OCI-LY3 (cell line): ENCODE results near the gene MPIG6B.

Experiments
- H2AFZ ChIP-seq: fragments of 200-600, 300-600 bp; shearing (Covaris generic); 2 replicates; pipeline ENCODE4 v1.6.0; 2014; ENCODE audit warnings: antibody characterized with exemption, low read depth, low read length
- H3K27ac ChIP-seq: fragments of 200-600, 300-600 bp; sonication (generic); 2 replicates; pipeline ENCODE4 v1.5.1; 2014; ENCODE audit warnings: mild to moderate bottlenecking, low read length, moderate library complexity, mixed read lengths
- H3K27me3 ChIP-seq: fragments of 200-600, 300-600 bp; sonication (generic); 2 replicates; pipeline ENCODE4 v1.6.1; 2014; ENCODE audit warnings: low read depth, low read length, mixed read lengths
- H3K36me3 ChIP-seq: fragments of 200-600, 300-600 bp; sonication (generic); replicated peaks from 2 replicates; pipeline ENCODE3; 2014; ENCODE audit warnings: low read depth, low read length, mixed read lengths
- H3K4me1 ChIP-seq: fragments of 300-600, 200-600 bp; sonication (generic); 2 replicates; pipeline ENCODE4 v1.6.1; 2014; ENCODE audit warnings: low read length, mixed read lengths
- H3K4me2 ChIP-seq: fragments of 200-600, 300-600 bp; sonication (generic); 2 replicates; pipeline ENCODE4 v1.6.1; 2014; ENCODE audit warnings: low read length, mixed read lengths
- H3K4me3 ChIP-seq: fragments of 300-600, 200-600 bp; sonication (generic); 2 replicates; pipeline ENCODE4 v1.5.1; 2014; ENCODE audit warnings: antibody characterized with exemption, mild to moderate bottlenecking, low read length, moderate library complexity
- H3K79me2 ChIP-seq: fragments of 300-600, 200-600 bp; shearing (Covaris generic); 2 replicates; pipeline ENCODE4 v1.6.1; 2014; ENCODE audit warnings: mild to moderate bottlenecking, low read length, mixed read lengths
- H3K9ac ChIP-seq: fragments of 300-600, 200-600 bp; shearing (Covaris generic); 2 replicates; pipeline ENCODE4 v1.6.0; 2014; ENCODE audit warnings: mild to moderate bottlenecking, low read length, moderate library complexity
- H3K9me3 ChIP-seq: fragments of 200-600, 300-600 bp; shearing (Covaris generic); 2 replicates; pipeline ENCODE4 v1.6.1; 2014; ENCODE audit warnings: low read length, mixed read lengths; ENCODE audit not compliant: insufficient read depth
- H4K20me1 ChIP-seq: fragments of 200-600, 300-600 bp; sonication (generic); 2 replicates; pipeline ENCODE4 v1.6.1; 2016; ENCODE audit warnings: low read length, mixed read lengths; ENCODE audit not compliant: insufficient read depth
- EZH2phosphoT487 ChIP-seq: fragments of 200-600 bp; shearing (Covaris generic); IDR thresholded peaks from 2 replicates; pipeline ENCODE4 v1.6.1; 2018; ENCODE audit warnings: antibody characterized with exemption, mixed run types, low read depth
- TF ChIP-seq, protein P1 (sequence below): fragments of 200-600, 300-600 bp; sonication (generic); IDR thresholded peaks from 2 replicates; pipeline ENCODE4 v1.5.1; 2014; ENCODE audit warnings: antibody characterized with exemption, low read length, low read depth

The MPIG6B gene

DNA sequence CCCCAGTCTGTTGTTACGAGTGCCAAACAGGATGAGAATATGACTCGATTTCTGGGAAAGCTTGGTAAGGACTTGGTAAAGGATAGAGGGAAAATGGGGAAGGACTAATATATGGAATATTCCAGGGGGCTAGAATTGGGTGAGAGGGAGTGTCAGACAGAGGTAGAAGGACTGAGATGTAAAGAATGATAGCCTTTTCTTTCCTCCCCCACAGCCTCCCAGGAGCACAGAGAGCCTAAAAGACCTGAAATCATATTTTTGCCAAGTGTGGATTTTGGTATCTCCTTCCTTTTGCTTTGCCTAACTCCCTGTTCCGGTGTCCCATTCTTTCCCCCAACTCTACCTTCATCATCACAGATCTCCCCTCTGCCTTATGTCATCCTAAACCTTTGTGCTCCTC lies 19.7 kb downstream of the MPIG6B start:
- H3K4me1 ChIP-seq = peaks cover 17% of the 10 kb centered on the region
- H3K79me2 ChIP-seq = peaks cover 15% of the 10 kb centered on the region
- H2AFZ ChIP-seq = no peak overlapping the region
- no peak overlapping the region for H3K9ac ChIP-seq
- no peak overlapping the region for H3K27ac ChIP-seq
- H4K20me1 ChIP-seq = no peaks in the 10 kb centered on the region
- H3K4me2 ChIP-seq = no peak overlapping the region
- TF ChIP-seq, protein P1, sequence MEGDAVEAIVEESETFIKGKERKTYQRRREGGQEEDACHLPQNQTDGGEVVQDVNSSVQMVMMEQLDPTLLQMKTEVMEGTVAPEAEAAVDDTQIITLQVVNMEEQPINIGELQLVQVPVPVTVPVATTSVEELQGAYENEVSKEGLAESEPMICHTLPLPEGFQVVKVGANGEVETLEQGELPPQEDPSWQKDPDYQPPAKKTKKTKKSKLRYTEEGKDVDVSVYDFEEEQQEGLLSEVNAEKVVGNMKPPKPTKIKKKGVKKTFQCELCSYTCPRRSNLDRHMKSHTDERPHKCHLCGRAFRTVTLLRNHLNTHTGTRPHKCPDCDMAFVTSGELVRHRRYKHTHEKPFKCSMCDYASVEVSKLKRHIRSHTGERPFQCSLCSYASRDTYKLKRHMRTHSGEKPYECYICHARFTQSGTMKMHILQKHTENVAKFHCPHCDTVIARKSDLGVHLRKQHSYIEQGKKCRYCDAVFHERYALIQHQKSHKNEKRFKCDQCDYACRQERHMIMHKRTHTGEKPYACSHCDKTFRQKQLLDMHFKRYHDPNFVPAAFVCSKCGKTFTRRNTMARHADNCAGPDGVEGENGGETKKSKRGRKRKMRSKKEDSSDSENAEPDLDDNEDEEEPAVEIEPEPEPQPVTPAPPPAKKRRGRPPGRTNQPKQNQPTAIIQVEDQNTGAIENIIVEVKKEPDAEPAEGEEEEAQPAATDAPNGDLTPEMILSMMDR = no peak
- no peak for TF ChIP-seq EZH2phosphoT487
- H3K9me3 ChIP-seq = no peaks in the 10 kb centered on the region
- H3K36me3 ChIP-seq = peaks cover 30% of the 10 kb centered on the region
- no peak overlapping the region for H3K4me3 ChIP-seq
- H3K27me3 ChIP-seq = no peaks in the 10 kb centered on the region

DNA sequence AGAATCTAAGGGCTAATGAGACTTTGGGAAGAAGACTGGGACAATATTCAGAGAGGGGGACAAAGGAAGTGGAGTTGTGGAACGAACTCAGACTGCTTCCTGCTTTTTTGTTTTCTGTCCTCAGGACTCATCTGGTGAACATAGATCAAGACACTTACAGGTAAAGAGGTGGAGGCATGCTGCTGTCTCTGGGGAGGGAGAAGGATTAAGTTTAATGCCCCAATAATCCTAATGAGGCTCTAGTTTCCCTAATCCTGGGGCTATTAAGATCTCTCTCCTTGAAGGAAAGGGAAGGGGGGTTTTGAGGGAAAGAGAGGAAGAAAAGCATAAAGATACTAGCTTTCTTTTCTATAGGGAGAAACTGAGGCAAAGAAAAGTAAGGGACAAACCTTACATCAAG lies 21.2 kb downstream of the MPIG6B start:
- Histone ChIP-seq H3K4me3 (no peak overlapping the region), H3K27ac (no peak overlapping the region), H3K4me1 (peaks cover 4% of the 10 kb centered on the region; the same call in 1 of the 2 replicates), H3K4me2 (no peak overlapping the region), H3K27me3 (no peaks in the 10 kb centered on the region), H3K9me3 (no peaks in the 10 kb centered on the region), H2AFZ (no peak overlapping the region), H3K9ac (no peak overlapping the region), H4K20me1 (no peaks in the 10 kb centered on the region), H3K79me2 (peaks cover 15% of the 10 kb centered on the region), H3K36me3 (peaks cover 30% of the 10 kb centered on the region)
- TF ChIP-seq, protein P1 = no peak
- no peak for TF ChIP-seq EZH2phosphoT487

DNA sequence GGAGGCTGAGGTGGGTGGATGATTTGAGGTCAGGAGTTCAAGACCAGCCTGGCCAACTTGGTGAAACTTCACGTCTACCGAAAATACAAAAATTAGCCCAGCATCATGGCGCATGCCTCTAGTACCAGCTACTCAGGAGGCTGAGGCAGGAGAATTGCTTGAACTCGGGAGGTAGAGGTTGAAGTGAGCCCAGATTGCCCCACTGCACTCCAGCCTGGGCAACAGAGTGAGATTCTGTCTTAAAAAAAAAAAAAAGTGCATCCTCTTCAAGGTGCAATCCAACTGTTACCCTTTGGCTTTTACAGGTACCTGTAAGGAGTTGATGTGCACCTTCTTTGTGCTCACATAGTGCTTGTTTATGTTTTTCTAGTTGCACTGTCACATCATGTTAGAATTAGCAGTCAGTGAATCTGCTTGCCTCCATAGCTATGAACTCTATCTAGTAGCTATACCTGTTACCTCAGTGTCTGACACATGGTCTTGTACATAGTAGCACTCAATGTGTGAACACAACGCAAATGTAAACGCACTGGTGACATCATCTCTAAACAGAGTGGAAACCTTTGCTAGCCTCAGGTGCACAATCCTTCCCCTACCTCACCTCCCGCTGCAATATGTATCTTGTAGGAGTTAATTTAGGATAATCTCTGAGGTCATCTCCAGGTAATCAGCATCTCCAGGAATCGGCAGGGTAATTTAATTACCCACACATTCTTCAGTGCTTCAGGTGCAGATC lies 26.3 kb downstream of the MPIG6B start:
- Histone ChIP-seq H4K20me1 (no peaks in the 10 kb centered on the region), H3K27ac (no peak overlapping the region), H3K79me2 (no peaks in the 10 kb centered on the region), H3K36me3 (peaks cover 9% of the 10 kb centered on the region), H3K4me2 (no peak overlapping the region), H3K4me3 (no peak overlapping the region), H3K9ac (no peak overlapping the region), H3K4me1 (no peaks in the 10 kb centered on the region), H3K9me3 (no peaks in the 10 kb centered on the region), H2AFZ (no peak overlapping the region), H3K27me3 (no peaks in the 10 kb centered on the region)
- no peak for TF ChIP-seq EZH2phosphoT487
- TF ChIP-seq, protein P1 = no peak

DNA sequence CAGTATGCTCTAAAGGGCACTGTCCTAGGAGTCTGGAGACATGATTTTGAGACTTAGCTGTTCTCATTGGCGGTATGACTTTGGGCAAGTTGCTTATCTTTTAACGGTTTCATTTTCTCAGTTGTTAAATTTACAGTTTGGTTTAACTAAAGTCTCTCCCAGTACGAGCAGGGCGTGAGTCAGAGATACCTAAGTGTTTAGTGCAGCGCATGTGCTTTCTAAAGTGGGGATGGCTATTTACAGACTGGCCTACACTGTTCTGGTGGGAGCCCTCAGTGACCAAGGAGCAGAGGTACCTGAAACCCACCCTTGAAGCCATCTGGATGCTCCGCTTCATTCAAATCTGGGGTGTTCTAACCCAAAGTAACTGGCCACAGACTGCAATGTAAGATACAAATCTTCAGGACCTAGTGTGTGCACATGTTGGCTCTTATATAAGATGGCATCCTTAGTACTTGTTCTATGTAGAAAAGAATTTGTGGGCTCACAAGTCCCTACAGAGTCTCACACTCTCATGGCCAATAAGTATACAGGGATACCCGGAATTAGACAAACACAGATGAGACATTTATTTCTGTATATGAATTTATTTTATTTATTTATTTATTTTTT lies 27.3 kb downstream of the MPIG6B start:
- H3K36me3 ChIP-seq = peaks cover 9% of the 10 kb centered on the region
- no peak overlapping the region for H3K4me2 ChIP-seq
- H4K20me1 ChIP-seq = no peaks in the 10 kb centered on the region
- no peaks in the 10 kb centered on the region for H3K4me1 ChIP-seq
- no peaks in the 10 kb centered on the region for H3K79me2 ChIP-seq
- no peaks in the 10 kb centered on the region for H3K9me3 ChIP-seq
- TF ChIP-seq, protein P1 = no peak
- no peak for TF ChIP-seq EZH2phosphoT487
- no peaks in the 10 kb centered on the region for H3K27me3 ChIP-seq
- no peak overlapping the region for H2AFZ ChIP-seq
- H3K27ac ChIP-seq = no peak overlapping the region
- no peak overlapping the region for H3K4me3 ChIP-seq
- H3K9ac ChIP-seq = no peak overlapping the region
